AG09309 (cell line): ENCODE data around the gene GPX2.

ENCODE experiments used
- DNase-seq: peaks from one replicate; pipeline ENCODE4 v3.0.0-alpha.2; 2010; ENCODE audit warnings: low read depth
- H3K4me3 ChIP-seq: 2 replicates; pipeline ENCODE4 v1.5.1; 2011; ENCODE audit warnings: mild to moderate bottlenecking, low read depth, low read length, moderate library complexity; ENCODE audit not compliant: control insufficient read depth
- TF ChIP-seq, protein P1 (sequence below): IDR thresholded peaks from 2 replicates; pipeline ENCODE4 v1.5.1; 2011; ENCODE audit warnings: mild to moderate bottlenecking, low read depth, low read length, inconsistent platforms; ENCODE audit not compliant: insufficient read depth, control insufficient read depth; ENCODE audit errors: missing control alignments

The GPX2 gene

DNA sequence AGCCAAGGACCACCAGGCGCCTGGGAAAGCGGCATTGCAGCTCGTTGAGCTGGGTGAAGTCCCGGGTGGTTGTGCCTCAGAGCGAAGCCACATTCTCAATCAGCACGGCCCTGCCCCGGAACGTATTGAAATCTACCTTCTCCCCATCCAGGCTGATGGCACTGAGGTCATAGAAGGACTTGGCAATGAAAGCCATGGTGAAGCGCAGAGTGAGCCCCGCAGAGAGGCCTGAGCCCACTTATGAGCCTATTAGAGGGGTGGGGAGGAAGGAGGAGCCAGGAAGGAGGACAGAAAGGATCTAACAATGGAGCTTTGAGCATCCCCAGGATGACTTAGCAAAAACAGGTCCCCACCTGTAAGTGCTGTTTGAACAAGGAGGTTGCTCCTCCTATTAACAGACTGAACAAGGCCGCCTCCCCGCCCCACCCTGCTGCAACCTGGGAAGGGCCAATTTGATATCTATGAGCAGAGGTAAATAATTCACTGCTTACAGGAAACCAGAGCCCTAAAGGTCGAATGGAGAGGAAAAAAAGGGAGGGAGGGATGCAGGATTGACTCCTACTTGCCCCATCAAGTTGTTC, at the start of gene GPX2:
GPX2 (minus strand) TSS at position 215 of the 581 bp plus-strand sequence; CDS start at position 196, 19 bp downstream.
- H3K4me3 ChIP-seq, result no peak within 1 kb of the TSS
- TF ChIP-seq, protein P1, sequence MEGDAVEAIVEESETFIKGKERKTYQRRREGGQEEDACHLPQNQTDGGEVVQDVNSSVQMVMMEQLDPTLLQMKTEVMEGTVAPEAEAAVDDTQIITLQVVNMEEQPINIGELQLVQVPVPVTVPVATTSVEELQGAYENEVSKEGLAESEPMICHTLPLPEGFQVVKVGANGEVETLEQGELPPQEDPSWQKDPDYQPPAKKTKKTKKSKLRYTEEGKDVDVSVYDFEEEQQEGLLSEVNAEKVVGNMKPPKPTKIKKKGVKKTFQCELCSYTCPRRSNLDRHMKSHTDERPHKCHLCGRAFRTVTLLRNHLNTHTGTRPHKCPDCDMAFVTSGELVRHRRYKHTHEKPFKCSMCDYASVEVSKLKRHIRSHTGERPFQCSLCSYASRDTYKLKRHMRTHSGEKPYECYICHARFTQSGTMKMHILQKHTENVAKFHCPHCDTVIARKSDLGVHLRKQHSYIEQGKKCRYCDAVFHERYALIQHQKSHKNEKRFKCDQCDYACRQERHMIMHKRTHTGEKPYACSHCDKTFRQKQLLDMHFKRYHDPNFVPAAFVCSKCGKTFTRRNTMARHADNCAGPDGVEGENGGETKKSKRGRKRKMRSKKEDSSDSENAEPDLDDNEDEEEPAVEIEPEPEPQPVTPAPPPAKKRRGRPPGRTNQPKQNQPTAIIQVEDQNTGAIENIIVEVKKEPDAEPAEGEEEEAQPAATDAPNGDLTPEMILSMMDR, result no peak
- no peak for DNase-seq

DNA sequence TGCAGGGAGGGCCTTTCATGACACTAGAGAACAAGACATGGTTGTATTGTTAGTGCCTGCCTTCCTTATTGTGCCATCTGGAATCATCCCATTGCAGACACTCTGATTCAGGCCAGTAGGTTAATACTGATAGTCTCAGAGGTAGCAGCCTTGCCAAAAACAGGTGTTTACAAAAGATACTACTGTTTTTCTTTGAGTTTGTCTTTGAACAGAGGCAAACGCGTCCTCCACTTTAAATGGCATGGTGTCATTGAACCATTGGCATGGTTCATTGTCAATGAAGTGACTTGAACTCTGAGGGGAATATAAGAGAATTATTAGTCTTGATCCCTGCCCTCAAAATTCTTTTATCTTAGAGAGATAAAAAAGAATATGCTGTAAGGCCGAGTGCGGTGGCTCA, 48.4 kb upstream of the GPX2 start:
- no peak overlapping the region for H3K4me3 ChIP-seq
- DNase-seq, result no peak
- TF ChIP-seq, protein P1, result no peak

DNA sequence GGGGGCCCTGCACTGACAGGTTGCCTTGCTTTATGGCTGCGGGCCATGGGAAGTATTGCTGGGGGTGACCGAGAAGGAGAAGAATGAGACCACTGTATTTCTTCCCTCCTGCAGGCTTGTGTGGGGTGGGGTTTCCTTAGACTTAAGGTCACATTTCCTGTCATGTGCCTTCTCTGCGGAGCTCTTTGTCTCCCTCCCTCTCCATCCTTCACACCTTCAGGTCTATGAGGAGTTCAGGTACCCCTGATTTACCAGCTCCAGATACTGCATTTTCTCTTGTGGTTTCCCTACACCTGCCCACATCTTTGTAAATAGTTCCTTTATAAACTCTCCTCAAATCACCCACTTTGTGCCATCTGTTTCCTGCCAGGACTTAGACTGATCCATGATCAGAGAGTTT, 47.8 kb upstream of the GPX2 start:
- DNase-seq, result no peak
- no peak overlapping the region for H3K4me3 ChIP-seq
- TF ChIP-seq, protein P1, result no peak

DNA sequence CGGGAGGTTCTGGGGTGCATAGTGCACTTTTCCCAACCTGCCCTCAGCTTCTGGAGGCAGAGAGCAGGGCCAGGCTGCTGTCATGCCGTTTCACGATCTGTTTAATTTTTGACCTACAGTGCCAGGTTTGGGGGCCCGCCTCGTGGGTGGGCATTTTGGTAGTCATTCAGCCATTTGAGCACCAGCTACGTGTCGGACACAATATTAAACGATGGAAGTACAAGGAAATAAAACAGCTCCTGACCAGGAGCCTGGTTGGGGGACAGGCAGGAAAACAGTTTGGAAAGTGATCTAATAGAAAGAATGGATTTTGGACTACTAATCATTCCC, 44.9 kb upstream of the GPX2 start:
- TF ChIP-seq, protein P1, result no peak
- peak overlapping the region; percentile 87 for H3K4me3 ChIP-seq
- no peak for DNase-seq

DNA sequence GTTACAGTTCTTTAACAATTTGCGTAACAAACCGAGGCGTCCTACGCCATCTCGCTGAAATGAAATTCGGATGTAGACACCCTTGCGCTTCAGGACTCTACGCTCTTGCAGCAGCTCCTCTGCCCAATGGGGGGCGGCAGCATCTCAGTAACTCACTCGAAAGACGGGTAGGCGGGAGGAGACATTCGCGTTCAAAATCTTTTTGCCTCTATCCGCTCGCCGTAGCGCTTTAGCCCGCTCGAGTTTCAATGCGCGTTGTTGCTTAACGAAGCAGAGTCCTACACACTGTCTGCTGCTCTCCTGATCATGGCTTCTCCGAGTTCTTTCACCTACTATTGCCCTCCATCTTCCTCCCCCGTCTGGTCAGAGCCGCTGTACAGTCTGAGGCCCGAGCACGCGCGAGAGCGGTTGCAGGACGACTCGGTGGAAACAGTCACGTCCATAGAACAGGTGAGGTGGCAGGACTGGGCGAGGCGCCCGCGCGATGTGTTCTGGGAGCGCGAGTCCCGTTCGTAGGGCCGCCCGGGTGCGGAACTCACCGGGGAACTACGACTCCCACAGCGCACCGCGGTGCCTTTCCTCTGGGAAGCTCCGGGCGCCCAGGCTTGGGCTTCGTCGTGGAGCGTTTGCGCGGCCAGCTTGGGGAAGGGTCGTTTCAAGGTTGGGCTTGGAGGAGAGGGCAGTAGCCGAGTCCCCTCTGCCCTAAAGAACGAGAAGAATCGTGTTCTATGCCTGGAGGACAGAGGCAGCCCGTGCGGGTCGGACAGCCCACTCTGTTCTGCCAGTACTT, 44.3 kb upstream of the GPX2 start, which contains the start of gene FNTB:
FNTB (plus strand) TSS at position 248 of the 790 bp plus-strand sequence; CDS start at position 307, 59 bp downstream.
- TF ChIP-seq, protein P1, result peak; percentile 87
- peak within 1 kb of the TSS; percentile 87 for H3K4me3 ChIP-seq
- DNase-seq, result peak; percentile 91

DNA sequence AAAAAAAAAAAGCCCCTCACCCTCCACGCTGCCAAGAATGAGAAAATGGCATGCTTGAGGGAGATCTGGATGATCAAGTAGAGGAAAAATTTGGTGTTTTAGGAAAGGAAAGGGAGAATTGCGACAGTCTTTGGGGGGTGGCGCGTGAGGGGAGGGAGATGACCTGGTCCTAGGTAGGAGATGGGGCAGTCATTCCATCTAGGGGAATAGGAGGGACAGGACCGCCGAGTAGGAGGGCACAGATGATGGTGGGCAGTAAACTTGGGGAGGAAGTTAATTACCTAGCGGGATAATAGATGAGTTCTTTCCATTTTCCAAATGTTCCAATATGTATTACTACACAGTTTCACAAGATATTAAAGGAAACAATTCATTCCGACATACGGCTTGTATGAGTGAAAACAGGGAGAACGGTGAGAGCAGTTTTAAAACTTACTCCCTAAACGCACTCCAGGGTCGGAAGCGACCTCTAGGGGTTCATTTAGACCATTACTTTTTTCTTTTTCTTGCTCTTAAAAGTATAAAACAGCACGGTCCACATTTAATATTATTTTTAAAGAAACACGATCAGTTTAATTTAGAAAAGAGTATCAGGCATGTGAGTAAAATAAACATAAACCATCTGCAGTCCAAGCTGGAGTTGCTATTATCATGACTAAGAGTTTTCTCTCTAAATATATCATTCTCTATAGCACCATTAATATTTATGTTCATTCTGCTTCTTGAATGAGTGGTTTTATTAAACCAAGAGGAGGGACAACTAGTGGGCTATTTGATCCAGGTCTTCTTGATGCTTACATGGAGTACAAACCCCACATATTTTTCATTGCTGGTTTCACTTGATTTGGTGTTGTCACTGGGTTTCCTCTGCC, 41.1 kb upstream of the GPX2 start:
- DNase-seq, result no peak
- TF ChIP-seq, protein P1, result peak; percentile 69
- peak overlapping the region; percentile 24 for H3K4me3 ChIP-seq
